Natural killer cell (primary cell): ENCODE results near the gene NFIA. TPM values are rescaled to one million over a fixed set of nuclear protein-coding genes. Genes with fewer than 3 reads are reported as not detected.

Experiments used
- ATAC-seq, 3 donors: fragments of 150-1000 bp in 2 of 3; fragments of 200-7000 bp in 1 of 3; cut with Tn5 transposase; 1 replicate in 1 of 3; 2 replicates in 2 of 3; pipeline ENCODE4 v1.10.0; 2021; ENCODE audit warnings: mild to moderate bottlenecking in 2 of 3, moderate library complexity in 2 of 3
- DNase-seq, 2 donors: peaks; one replicate each; pipeline versions ENCODE4 v3.0.0 to v3.0.0-alpha.2; 2013 to 2021; ENCODE audit warnings: mixed read lengths in 1 of 2
- H3K27ac ChIP-seq: one replicate; pipeline ENCODE4 v1.5.1; 2013; ENCODE audit warnings: mild to moderate bottlenecking, low read length
- H3K27me3 ChIP-seq: one replicate; pipeline ENCODE4 v1.6.1; 2013; ENCODE audit warnings: low read length; ENCODE audit not compliant: control insufficient read depth, insufficient read depth
- H3K36me3 ChIP-seq: one replicate; pipeline ENCODE4 v1.6.1; 2013; ENCODE audit warnings: low read length; ENCODE audit not compliant: control insufficient read depth, insufficient read depth
- H3K4me1 ChIP-seq: one replicate; pipeline ENCODE4 v1.6.1; 2013; ENCODE audit warnings: low read length; ENCODE audit not compliant: control insufficient read depth, insufficient read depth
- H3K4me3 ChIP-seq: one replicate; pipeline ENCODE4 v1.5.1; 2013; ENCODE audit warnings: low read length
- H3K9me3 ChIP-seq: one replicate; pipeline ENCODE4 v1.6.1; 2013; ENCODE audit warnings: low read length; ENCODE audit not compliant: control insufficient read depth, insufficient read depth
- H3K27ac Mint-ChIP-seq, 2 donors: one replicate each; pipeline ENCODE4 v1.8.0; 2022; ENCODE audit warnings: mild to moderate bottlenecking in 2 of 2, mixed read lengths in 2 of 2, moderate library complexity in 1 of 2
- H3K27me3 Mint-ChIP-seq, 2 donors: one replicate each; pipeline ENCODE4 v1.8.0; 2022; ENCODE audit warnings: low read depth in 2 of 2, mixed read lengths in 2 of 2
- H3K36me3 Mint-ChIP-seq: one replicate; pipeline ENCODE4 v1.8.0; 2022; ENCODE audit warnings: mixed read lengths
- H3K4me1 Mint-ChIP-seq, 2 donors: one replicate each; pipeline ENCODE4 v1.8.0; 2022; ENCODE audit warnings: mixed read lengths in 2 of 2
- H3K4me3 Mint-ChIP-seq: one replicate; pipeline ENCODE4 v1.8.0; 2022; ENCODE audit warnings: mild to moderate bottlenecking, moderate library complexity, mixed read lengths
- H3K9me3 Mint-ChIP-seq, 2 donors: one replicate each; pipeline ENCODE4 v1.8.0; 2022; ENCODE audit warnings: mixed read lengths in 2 of 2
- WGBS: methylation state at CpG from one replicate; pipeline ENCODE4 v1.1.7; 2013; ENCODE audit warnings: missing lambda C conversion rate; ENCODE audit not compliant: insufficient coverage; 5-methylcytosine and 5-hydroxymethylcytosine counted together
- intact Hi-C: fragments of 100-400 bp; cut with micrococcal nuclease; formaldehyde crosslinking; loops from one replicate; pipeline ENCODE4 v1.14.2; 2022
- total RNA-seq, 4 donors: library from RNA; stranded (reverse); fragments of 120-200 nt in 1 of 4; gene quantifications; one replicate each; pipeline versions ENCODE4 v1.2.3 to v1.2.4, GENCODE V29; 2013 to 2022
- TF ChIP-seq, protein P1 (sequence below): fragments of 200-600 bp; IDR thresholded peaks from one replicate; pipeline ENCODE4 v1.8.0; 2022; ENCODE audit warnings: antibody characterized with exemption

The NFIA gene
- total RNA-seq, 3 donors from 2014 or later (not counting 1 experiment from before 2014, with no cell fraction given), result 3.5 to 6.5 (median 3.6) TPM

DNA sequence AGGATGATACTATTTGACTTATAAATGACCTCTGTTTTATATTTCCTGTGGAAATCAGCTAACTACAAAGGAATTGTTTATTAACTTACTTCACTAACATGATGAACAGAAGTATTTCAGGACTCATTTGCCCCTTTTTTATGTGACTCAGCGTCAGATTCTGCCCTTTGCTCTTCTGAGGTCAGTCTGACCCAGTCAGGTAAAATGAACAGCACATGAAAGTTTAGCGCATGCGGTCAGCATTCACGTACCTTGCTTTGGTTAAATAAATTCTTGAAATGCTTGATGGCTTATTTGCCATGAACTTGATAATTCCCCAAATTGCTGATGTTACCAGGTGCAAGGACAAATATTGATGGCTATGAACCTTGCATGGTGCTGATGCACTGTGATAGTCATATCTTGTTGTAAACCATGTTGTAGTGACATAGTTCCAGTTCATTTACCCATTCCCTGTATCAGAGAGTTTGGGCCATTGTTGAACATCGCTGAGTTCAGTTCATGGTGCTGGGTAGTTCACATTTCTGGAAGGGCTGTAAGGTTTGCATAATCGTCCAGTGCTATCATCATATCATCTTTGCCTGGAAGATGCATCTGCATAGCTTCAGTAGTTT is 133.4 kb downstream of the NFIA start:
- Mint-ChIP-seq H3K9me3 (no peaks in the 10 kb centered on the region), H3K27ac (no peak overlapping the region), H3K4me1 (no peaks in the 10 kb centered on the region), H3K4me3 (no peak overlapping the region), H3K36me3 (no peaks in the 10 kb centered on the region), H3K27me3 (peaks cover 2 to 9% of the 10 kb centered on the region in 2 donors)
- 91% methylated on average over 6 of the region's 6 CpGs for WGBS
- Histone ChIP-seq H3K4me3 (no peak overlapping the region), H3K36me3 (no peaks in the 10 kb centered on the region), H3K27me3 (no peaks in the 10 kb centered on the region), H3K27ac (no peak overlapping the region), H3K9me3 (no peaks in the 10 kb centered on the region), H3K4me1 (no peaks in the 10 kb centered on the region)
- ATAC-seq (no peak), DNase-seq (no peak)
- intact Hi-C loops, result no loop called here
- TF ChIP-seq, protein P1, sequence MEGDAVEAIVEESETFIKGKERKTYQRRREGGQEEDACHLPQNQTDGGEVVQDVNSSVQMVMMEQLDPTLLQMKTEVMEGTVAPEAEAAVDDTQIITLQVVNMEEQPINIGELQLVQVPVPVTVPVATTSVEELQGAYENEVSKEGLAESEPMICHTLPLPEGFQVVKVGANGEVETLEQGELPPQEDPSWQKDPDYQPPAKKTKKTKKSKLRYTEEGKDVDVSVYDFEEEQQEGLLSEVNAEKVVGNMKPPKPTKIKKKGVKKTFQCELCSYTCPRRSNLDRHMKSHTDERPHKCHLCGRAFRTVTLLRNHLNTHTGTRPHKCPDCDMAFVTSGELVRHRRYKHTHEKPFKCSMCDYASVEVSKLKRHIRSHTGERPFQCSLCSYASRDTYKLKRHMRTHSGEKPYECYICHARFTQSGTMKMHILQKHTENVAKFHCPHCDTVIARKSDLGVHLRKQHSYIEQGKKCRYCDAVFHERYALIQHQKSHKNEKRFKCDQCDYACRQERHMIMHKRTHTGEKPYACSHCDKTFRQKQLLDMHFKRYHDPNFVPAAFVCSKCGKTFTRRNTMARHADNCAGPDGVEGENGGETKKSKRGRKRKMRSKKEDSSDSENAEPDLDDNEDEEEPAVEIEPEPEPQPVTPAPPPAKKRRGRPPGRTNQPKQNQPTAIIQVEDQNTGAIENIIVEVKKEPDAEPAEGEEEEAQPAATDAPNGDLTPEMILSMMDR, result no peak

GRCh38 chr1:61220536-61220935 is 138.2 kb downstream of the NFIA start:
- H3K4me1 ChIP-seq, result no peaks in the 10 kb centered on the region
- Mint-ChIP-seq H3K4me3 (no peak overlapping the region), H3K9me3 (no peaks in the 10 kb centered on the region), H3K4me1 (no peaks in the 10 kb centered on the region), H3K36me3 (no peaks in the 10 kb centered on the region), H3K27ac (no peak overlapping the region), H3K27me3 (peaks cover 0 to 7% of the 10 kb centered on the region in 2 donors)
- TF ChIP-seq, protein P1, result no peak
- H3K9me3 ChIP-seq, result no peaks in the 10 kb centered on the region
- H3K4me3 ChIP-seq, result no peak overlapping the region
- intact Hi-C loops, result no loop called here
- no peaks in the 10 kb centered on the region for H3K36me3 ChIP-seq
- no peaks in the 10 kb centered on the region for H3K27me3 ChIP-seq
- no peak overlapping the region for H3K27ac ChIP-seq
- no peak for DNase-seq
- ATAC-seq, result no peak
- WGBS, result no CpG with 5 or more reads among the region's 2 CpGs

GRCh38 chr1:61221642-61222041 is 139.3 kb downstream of the NFIA start:
- ATAC-seq (no peak), DNase-seq (no peak)
- Mint-ChIP-seq H3K36me3 (no peaks in the 10 kb centered on the region), H3K27me3 (peaks cover 0 to 7% of the 10 kb centered on the region in 2 donors), H3K9me3 (no peaks in the 10 kb centered on the region), H3K27ac (no peak overlapping the region), H3K4me1 (no peaks in the 10 kb centered on the region), H3K4me3 (no peak overlapping the region)
- Histone ChIP-seq H3K4me3 (no peak overlapping the region), H3K27ac (no peak overlapping the region), H3K27me3 (no peaks in the 10 kb centered on the region), H3K36me3 (no peaks in the 10 kb centered on the region), H3K9me3 (no peaks in the 10 kb centered on the region), H3K4me1 (no peaks in the 10 kb centered on the region)
- intact Hi-C loops, result no loop called here
- WGBS, result 88% methylated on average over 3 of the region's 4 CpGs
- TF ChIP-seq, protein P1, result no peak

- intact Hi-C loops, result no loop called here
- H3K27ac Mint-ChIP-seq, result no peak overlapping the region
- H3K36me3 Mint-ChIP-seq, result no peaks in the 10 kb centered on the region
- Histone ChIP-seq H3K9me3 (no peaks in the 10 kb centered on the region), H3K4me1 (no peaks in the 10 kb centered on the region), H3K27ac (no peak overlapping the region), H3K4me3 (no peak overlapping the region), H3K36me3 (no peaks in the 10 kb centered on the region), H3K27me3 (no peaks in the 10 kb centered on the region)
- DNase-seq (no peak), ATAC-seq (no peak)
- TF ChIP-seq, protein P1, result no peak
- H3K4me1 Mint-ChIP-seq, result no peaks in the 10 kb centered on the region
- H3K9me3 Mint-ChIP-seq, result no peaks in the 10 kb centered on the region
- WGBS, result 100% methylated on average over 2 of the region's 2 CpGs
- H3K4me3 Mint-ChIP-seq, result no peak overlapping the region
- H3K27me3 Mint-ChIP-seq, result peaks cover 0 to 11% of the 10 kb centered on the region in 2 donors
Observed at GRCh38 chr1:61222240-61222639, 139.9 kb downstream of the NFIA start.
